Endodermal cell (in vitro differentiated cells): Measurements from ENCODE around the gene TAS2R46. TPM values are rescaled to one million over a fixed set of nuclear protein-coding genes. Genes with fewer than 3 reads are reported as not detected.
A peak's percentile ranks its signal among the peaks of the same experiment; 100 is the strongest.

Source experiments
- DNase-seq: peaks from one replicate; pipeline ENCODE4 v3.0.0-alpha.2; 2017
- H3K27ac ChIP-seq: 2 replicates; pipeline ENCODE4 v1.5.1; 2013; ENCODE audit warnings: mild to moderate bottlenecking, low read depth, low read length, moderate library complexity
- H3K27me3 ChIP-seq: 2 replicates; pipeline ENCODE4 v1.6.1; 2013; ENCODE audit warnings: mild to moderate bottlenecking, low read length, moderate library complexity; ENCODE audit not compliant: insufficient read depth, control insufficient read depth, poor library complexity, severe bottlenecking
- H3K36me3 ChIP-seq: 2 replicates; pipeline ENCODE4 v1.7.0; 2013; ENCODE audit warnings: mild to moderate bottlenecking, low read length, moderate library complexity; ENCODE audit not compliant: control insufficient read depth, insufficient read depth
- H3K4me1 ChIP-seq: one replicate; pipeline ENCODE4 v1.7.0; 2013; ENCODE audit warnings: low read length; ENCODE audit not compliant: control insufficient read depth, insufficient read depth
- H3K4me3 ChIP-seq: 2 replicates; pipeline ENCODE4 v1.5.1; 2013; ENCODE audit warnings: mild to moderate bottlenecking, low read length, moderate library complexity
- H3K9ac ChIP-seq: 2 replicates; pipeline ENCODE4 v1.6.1; 2013; ENCODE audit warnings: mild to moderate bottlenecking, low read length, moderate library complexity; ENCODE audit not compliant: poor library complexity, severe bottlenecking; ENCODE audit errors: extremely low read depth
- H3K9me3 ChIP-seq: 2 replicates; pipeline ENCODE4 v1.6.1; 2013; ENCODE audit warnings: mild to moderate bottlenecking, low read length, moderate library complexity; ENCODE audit not compliant: control insufficient read depth
- H3K27ac Mint-ChIP-seq: 2 replicates; pipeline ENCODE4 v1.8.0; 2020; ENCODE audit warnings: mixed read lengths
- H3K27me3 Mint-ChIP-seq: 2 replicates; pipeline ENCODE4 v1.8.0; 2021; ENCODE audit warnings: mild to moderate bottlenecking, mixed read lengths; ENCODE audit not compliant: insufficient read depth
- H3K36me3 Mint-ChIP-seq: 2 replicates; pipeline ENCODE4 v1.8.0; 2020; ENCODE audit warnings: low read depth, mixed read lengths
- H3K4me1 Mint-ChIP-seq: 2 replicates; pipeline ENCODE4 v1.8.0; 2020; ENCODE audit warnings: mixed read lengths
- H3K4me3 Mint-ChIP-seq: 2 replicates; pipeline ENCODE4 v1.8.0; 2020; ENCODE audit warnings: mild to moderate bottlenecking, moderate library complexity, mixed read lengths
- H3K9me3 Mint-ChIP-seq: 2 replicates; pipeline ENCODE4 v1.8.0; 2020; ENCODE audit warnings: mild to moderate bottlenecking, mixed read lengths
- CTCF ChIP-seq: fragments of 200-600 bp; sonication (generic); conservative IDR thresholded peaks from 2 replicates; pipeline ENCODE4 v1.5.0; 2021; ENCODE audit warnings: antibody characterized with exemption, mild to moderate bottlenecking
- WGBS, 2 experiments: methylation state at CpG; one replicate each; pipeline versions ENCODE4 v1.1.5 to v1.1.7; 2013; ENCODE audit warnings: missing lambda C conversion rate in 2 of 2, mixed read lengths in 1 of 2; ENCODE audit not compliant: insufficient coverage in 1 of 2, insufficient read length in 1 of 2; 5-methylcytosine and 5-hydroxymethylcytosine counted together
- total RNA-seq, 2 donors: library from RNA; stranded (reverse); fragmentation: NEBNext Ultra II Directional in 1 of 2; extraction: Animal tissue kit (Norgen Biotek cat#: 25700) in 1 of 2; gene quantifications; 2 replicates in 1 of 2; 3 replicates in 1 of 2; pipeline ENCODE4 v1.2.1, GENCODE V29; 2021

The TAS2R46 gene
- total RNA-seq, 2 donors from 2014 or later = 1.3 to 3.9 TPM

GRCh38 chr12:11078246-11078645, 16.2 kb upstream of the TAS2R46 start:
- peaks cover 26% of the 10 kb centered on the region for H3K9me3 Mint-ChIP-seq
- Histone ChIP-seq H3K27me3 (no peaks in the 10 kb centered on the region), H3K27ac (no peak overlapping the region), H3K9me3 (no peaks in the 10 kb centered on the region), H3K36me3 (no peaks in the 10 kb centered on the region), H3K4me3 (no peak overlapping the region), H3K4me1 (no peaks in the 10 kb centered on the region), H3K9ac (no peak overlapping the region)
- no peak for DNase-seq
- H3K4me3 Mint-ChIP-seq = no peak overlapping the region
- TF ChIP-seq CTCF = no peak
- peaks cover 39% of the 10 kb centered on the region for H3K36me3 Mint-ChIP-seq
- H3K27ac Mint-ChIP-seq = no peak overlapping the region
- WGBS, 2 experiments = no CpG with 5 or more reads among the region's 1 CpG
- no peaks in the 10 kb centered on the region for H3K4me1 Mint-ChIP-seq
- peaks cover 14% of the 10 kb centered on the region for H3K27me3 Mint-ChIP-seq

GRCh38 chr12:11075642-11076041, 13.5 kb upstream of the TAS2R46 start:
- TF ChIP-seq CTCF = no peak

GRCh38 chr12:11071414-11071813, 9.3 kb upstream of the TAS2R46 start:
- TF ChIP-seq CTCF = no peak
- H3K4me1 Mint-ChIP-seq = peaks cover 23% of the 10 kb centered on the region
- no peaks in the 10 kb centered on the region for H3K27me3 ChIP-seq

More at GRCh38 chr12:11075642-11076041, 13.5 kb upstream of the TAS2R46 start:
- H3K9me3 Mint-ChIP-seq = peaks cover 15% of the 10 kb centered on the region
- H3K4me3 Mint-ChIP-seq = no peak overlapping the region
- Histone ChIP-seq H3K4me1 (no peaks in the 10 kb centered on the region), H3K36me3 (no peaks in the 10 kb centered on the region), H3K4me3 (no peak overlapping the region), H3K9ac (no peak overlapping the region), H3K27ac (no peak overlapping the region), H3K27me3 (no peaks in the 10 kb centered on the region), H3K9me3 (no peaks in the 10 kb centered on the region)
- peaks cover 26% of the 10 kb centered on the region for H3K27me3 Mint-ChIP-seq
- DNase-seq = no peak
- no CpG with 5 or more reads among the region's 3 CpGs for WGBS, 2 experiments
- peaks cover 39% of the 10 kb centered on the region for H3K36me3 Mint-ChIP-seq
- H3K27ac Mint-ChIP-seq = no peak overlapping the region
- H3K4me1 Mint-ChIP-seq = peaks cover 18% of the 10 kb centered on the region

More at GRCh38 chr12:11071414-11071813, 9.3 kb upstream of the TAS2R46 start:
- H3K27me3 Mint-ChIP-seq = peaks cover 36% of the 10 kb centered on the region
- no peak overlapping the region for H3K27ac ChIP-seq
- H3K9ac ChIP-seq = no peak overlapping the region
- H3K27ac Mint-ChIP-seq = peak overlapping the region; percentile 83
- H3K9me3 ChIP-seq = no peaks in the 10 kb centered on the region
- no peak overlapping the region for H3K4me3 ChIP-seq
- 49 to 71% methylated on average over 3 to 4 of the region's 4 CpGs for WGBS, 2 experiments
- DNase-seq = peak; percentile 86
- H3K36me3 ChIP-seq = no peaks in the 10 kb centered on the region
- H3K36me3 Mint-ChIP-seq = peaks cover 38% of the 10 kb centered on the region
- no peaks in the 10 kb centered on the region for H3K4me1 ChIP-seq
- no peak overlapping the region for H3K4me3 Mint-ChIP-seq
- H3K9me3 Mint-ChIP-seq = peaks cover 6% of the 10 kb centered on the region
